Measurements from ENCODE around the gene NR1H2. TPM values are rescaled to one million over a fixed set of nuclear protein-coding genes. Genes with fewer than 3 reads are reported as not detected.

The NR1H2 gene
- total RNA-seq, 2 donors from 2014 or later = 51.1 to 61.2 TPM

DNA sequence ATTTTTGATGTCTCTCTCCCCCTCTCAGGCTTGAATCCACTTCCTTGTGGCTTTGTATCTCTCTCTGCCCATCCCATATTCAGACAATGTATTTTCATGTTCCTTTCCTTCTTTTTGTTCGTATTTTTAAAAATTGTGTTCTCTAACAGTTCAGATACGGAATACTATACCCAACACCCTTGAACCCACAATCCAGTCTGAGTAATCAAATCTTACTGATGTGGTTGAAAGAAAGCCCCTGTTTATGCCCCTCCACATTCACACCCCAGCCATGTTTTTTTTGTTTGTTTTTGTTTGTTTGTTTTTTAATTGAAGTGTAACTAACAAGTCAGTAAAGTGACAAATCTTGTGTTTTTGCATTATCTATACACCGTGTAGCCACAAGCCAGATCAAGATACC, 43.9 kb downstream of the NR1H2 start:
- Mint-ChIP-seq H3K9me3 (peaks cover 0 to 3% of the 10 kb centered on the region in 2 donors), H3K27ac (peak overlapping the region; percentile 6 to 63), H3K36me3 (peaks cover 11 to 12% of the 10 kb centered on the region in 2 donors)
- ATAC-seq (no peak), DNase-seq (ENCODE audit: low spot score in 2 of 2) (no peak)

GRCh38 chr19:50420808-50421207, 44.6 kb downstream of the NR1H2 start:
- peaks cover 0 to 3% of the 10 kb centered on the region in 2 donors for H3K9me3 Mint-ChIP-seq
- no peak for ATAC-seq
- peaks cover 11 to 12% of the 10 kb centered on the region in 2 donors for H3K36me3 Mint-ChIP-seq
- no peak for DNase-seq (ENCODE audit: low spot score in 2 of 2)
- H3K27ac Mint-ChIP-seq = peak overlapping the region in 1 of 2 donors; percentile 85

GRCh38 chr19:50422397-50423278, 46.4 kb downstream of the NR1H2 start:
- Mint-ChIP-seq H3K36me3 (peaks cover 11 to 12% of the 10 kb centered on the region in 2 donors), H3K9me3 (peaks cover 0 to 3% of the 10 kb centered on the region in 2 donors), H3K27ac (peak overlapping the region in 1 of 2 donors; percentile 73)
- no peak for DNase-seq (ENCODE audit: low spot score in 2 of 2)
- no peak for ATAC-seq

DNA sequence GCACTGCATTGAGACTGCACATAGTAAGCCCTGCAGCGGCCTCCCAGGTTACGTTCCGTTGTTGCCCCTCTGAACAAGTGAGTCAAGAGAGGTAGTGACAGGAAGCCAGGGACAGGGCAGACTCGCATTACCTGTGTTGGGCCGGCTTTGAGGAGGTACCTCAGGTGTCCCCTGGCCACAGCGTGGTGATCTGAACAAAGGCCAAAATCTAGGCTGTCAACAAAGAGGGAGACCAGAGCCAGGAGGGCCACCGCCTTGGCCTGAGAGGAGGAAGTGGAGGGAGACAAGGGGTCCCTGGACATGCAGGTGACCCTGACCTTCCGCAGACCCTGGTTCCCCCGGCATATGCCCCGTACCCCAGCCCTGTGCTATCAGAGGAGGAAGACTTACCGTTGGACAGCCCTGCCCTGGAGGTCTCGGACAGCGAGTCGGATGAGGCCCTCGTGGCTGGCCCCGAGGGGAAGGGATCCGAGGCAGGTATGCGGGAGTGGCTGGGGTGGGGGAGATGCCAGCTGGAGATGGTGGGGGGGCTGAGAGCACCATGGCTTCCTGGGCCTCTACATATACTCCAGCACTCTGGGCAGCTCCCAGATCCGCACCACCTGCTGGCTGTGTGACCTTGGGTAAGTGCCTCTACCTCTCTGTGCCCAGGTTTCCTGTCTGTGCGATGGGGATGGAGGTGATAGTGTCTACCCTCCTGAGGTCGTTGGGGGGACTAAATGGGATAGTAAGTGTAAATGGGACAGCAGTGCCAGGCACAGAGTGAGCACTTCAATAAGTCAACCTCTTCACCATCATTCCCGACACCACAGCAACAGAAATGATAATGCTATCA, 47.2 kb downstream of the NR1H2 start:
- H3K9me3 Mint-ChIP-seq = peaks cover 0 to 3% of the 10 kb centered on the region in 2 donors
- H3K36me3 Mint-ChIP-seq = peaks cover 11 to 12% of the 10 kb centered on the region in 2 donors
- H3K27ac Mint-ChIP-seq = peak overlapping the region in 1 of 2 donors; percentile 27
- ATAC-seq (no peak), DNase-seq (ENCODE audit: low spot score in 2 of 2) (no peak)

- Mint-ChIP-seq H3K9me3 (peaks cover 0 to 3% of the 10 kb centered on the region in 2 donors), H3K36me3 (peaks cover 4 to 5% of the 10 kb centered on the region in 2 donors)
- no peak for ATAC-seq
These were observed 49.3 kb downstream of the NR1H2 start for GRCh38 chr19:50425581-50425980.

DNA sequence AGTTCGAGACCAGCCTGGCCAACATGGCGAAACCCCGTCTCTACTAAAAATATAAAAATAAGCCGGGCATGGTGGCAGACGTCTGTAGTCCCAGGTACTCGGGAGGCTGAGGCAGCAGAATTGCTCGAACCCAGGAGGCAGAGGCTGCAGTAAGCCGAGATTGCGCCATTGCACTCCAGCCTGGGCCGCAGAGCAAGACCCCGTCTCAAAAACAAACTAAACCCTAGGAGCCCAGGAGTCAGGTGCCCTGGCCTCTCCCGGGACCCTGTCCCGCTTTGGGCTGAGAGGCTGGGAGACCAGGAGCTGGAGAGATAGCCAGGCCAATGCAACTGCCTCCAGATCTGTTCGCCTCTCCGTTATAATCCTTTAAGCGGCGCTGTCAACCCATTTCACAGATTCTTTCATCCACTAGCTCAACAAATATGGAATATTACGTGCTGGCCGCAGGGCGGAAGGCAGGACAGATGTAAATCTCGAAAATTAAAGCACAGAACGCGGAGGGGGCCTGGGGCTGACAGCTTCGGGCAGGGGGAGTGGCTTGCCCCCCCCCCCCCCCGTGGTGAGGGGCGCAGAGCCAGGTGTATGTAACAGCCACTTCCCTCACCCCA, 51.2 kb downstream of the NR1H2 start:
- Mint-ChIP-seq H3K36me3 (no peaks in the 10 kb centered on the region), H3K27ac (no peak overlapping the region), H3K9me3 (no peaks in the 10 kb centered on the region)
- no peak for ATAC-seq
- DNase-seq (ENCODE audit: low spot score in 2 of 2) = no peak

More at GRCh38 chr19:50425581-50425980, 49.3 kb downstream of the NR1H2 start:
- DNase-seq (ENCODE audit: low spot score in 2 of 2) = no peak
- no peak overlapping the region for H3K27ac Mint-ChIP-seq

GRCh38 chr19:50427997-50428425, 51.8 kb downstream of the NR1H2 start:
- H3K36me3 Mint-ChIP-seq = no peaks in the 10 kb centered on the region
- no peak overlapping the region for H3K27ac Mint-ChIP-seq
- no peaks in the 10 kb centered on the region for H3K9me3 Mint-ChIP-seq
- ATAC-seq (peak in 1 of 2 donors; percentile 13), DNase-seq (ENCODE audit: low spot score in 2 of 2) (no peak)

DNA sequence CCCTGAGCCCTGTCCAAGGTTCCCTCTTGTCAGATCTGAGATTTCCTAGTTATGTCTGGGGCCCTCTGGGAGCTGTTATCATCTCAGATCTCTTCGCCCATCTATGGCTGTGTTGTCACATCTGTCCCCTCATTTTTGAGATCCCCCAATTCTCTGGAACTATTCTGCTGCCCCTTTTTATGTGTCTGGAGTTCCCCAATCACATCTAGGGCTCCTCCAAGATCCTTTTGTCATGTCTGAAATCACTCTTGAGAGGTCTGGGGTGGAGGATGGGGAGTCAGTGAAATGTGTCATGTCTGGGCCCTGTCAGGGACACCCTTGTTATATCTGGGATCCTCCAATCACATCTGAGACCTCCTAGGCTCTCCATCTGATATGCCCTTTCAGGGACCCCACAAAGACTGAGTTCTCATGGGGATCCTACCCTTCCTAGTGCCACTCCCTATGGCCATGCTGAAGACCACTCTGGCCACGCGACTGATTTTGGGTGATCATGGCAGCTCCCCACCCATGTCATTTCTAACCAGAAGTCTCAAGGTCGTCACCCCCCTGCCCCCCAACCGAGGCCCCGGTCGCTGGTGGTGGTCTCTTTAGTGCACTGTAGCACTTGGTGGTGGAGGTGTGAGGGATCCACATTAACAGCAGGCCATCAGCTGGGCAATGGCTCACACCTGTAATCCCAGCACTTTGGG, 52.7 kb downstream of the NR1H2 start:
- Mint-ChIP-seq H3K36me3 (no peaks in the 10 kb centered on the region), H3K9me3 (no peaks in the 10 kb centered on the region), H3K27ac (peak overlapping the region in 1 of 2 donors; percentile 9)
- DNase-seq (ENCODE audit: low spot score in 2 of 2) = no peak
- ATAC-seq = no peak

DNA sequence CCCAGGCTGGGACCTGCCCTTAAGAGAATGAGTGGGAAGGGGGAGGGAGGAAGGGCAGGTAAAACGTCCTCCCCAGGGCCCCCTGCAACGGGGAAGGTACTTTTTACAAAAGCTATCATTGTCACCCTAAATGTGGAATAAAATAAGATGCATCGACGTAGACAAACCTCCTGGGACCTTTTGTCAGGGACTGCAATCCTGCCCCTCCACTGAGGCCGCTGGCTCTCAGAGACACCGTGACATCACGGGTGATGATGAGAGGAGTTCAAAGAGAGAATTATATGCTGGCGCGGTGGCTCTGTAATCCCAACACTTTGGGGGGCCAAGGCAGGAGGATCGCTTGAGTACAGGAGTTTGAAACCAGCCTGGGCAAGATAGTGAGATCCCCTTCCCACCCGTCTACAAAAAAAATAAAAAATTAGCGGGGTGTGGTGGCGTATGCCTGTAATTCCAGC, 54.7 kb downstream of the NR1H2 start:
- peak overlapping the region; percentile 29 to 82 for H3K27ac Mint-ChIP-seq

GRCh38 chr19:50431343-50432220, 55.3 kb downstream of the NR1H2 start:
- peak overlapping the region; percentile 82 to 94 for H3K27ac Mint-ChIP-seq
- H3K9me3 Mint-ChIP-seq = no peaks in the 10 kb centered on the region
- ATAC-seq = peak; percentile 97 to 98
- peak; percentile 90 to 97 for DNase-seq (ENCODE audit: low spot score in 2 of 2)
- H3K36me3 Mint-ChIP-seq = no peaks in the 10 kb centered on the region

More for the DNA sequence above, 54.7 kb downstream of the NR1H2 start:
- no peaks in the 10 kb centered on the region for H3K9me3 Mint-ChIP-seq
- no peak for DNase-seq (ENCODE audit: low spot score in 2 of 2)
- ATAC-seq = no peak
- no peaks in the 10 kb centered on the region for H3K36me3 Mint-ChIP-seq

DNA sequence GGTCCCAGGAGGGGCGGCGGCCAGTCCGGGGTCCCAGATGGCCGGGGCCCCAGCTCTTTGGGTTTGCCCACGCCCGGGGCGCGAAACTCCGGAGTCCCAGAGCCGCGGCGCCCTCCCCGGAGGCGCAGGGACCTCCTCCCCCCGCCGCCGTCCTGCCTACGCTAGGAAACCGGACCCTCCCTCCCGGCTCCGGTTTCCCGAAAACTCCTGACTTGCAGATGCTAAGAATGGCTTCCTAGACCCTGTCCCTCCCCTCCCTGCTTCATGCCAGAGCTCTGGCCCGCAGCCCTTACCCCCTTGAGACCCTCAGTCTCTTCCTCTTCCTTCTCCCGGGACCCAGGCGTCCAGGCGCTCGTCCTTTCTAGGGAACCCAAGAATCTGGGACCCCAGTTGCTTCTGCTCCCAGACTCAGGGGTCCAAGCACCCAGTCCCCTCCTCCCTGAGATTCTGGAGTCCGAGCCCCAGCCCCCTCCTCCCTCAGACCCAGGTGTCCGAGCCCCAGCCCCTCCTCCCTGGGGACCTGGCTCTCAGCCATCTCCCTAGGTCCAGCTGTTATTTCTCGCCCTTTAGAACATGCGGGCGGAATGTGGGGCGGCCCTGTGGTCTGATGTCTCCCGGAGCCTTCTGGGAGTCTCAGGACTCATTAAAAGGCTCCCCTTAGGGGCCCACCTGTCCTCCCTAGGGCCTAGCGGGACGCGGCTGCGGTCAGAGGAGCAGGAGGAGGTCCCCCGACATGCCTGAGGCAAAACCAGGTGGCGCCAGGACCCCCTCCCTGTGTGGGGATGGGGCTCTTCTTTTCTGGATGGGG, 56.2 kb downstream of the NR1H2 start, which contains the start of gene MYBPC2:
TSS of gene MYBPC2 (plus strand) at position 672 of the 808 bp plus-strand sequence. CDS start at position 734, 62 bp downstream.
- no peaks in the 10 kb centered on the region for H3K9me3 Mint-ChIP-seq
- ATAC-seq (no peak), DNase-seq (ENCODE audit: low spot score in 2 of 2) (no peak)
- peak within 1 kb of the TSS; percentile 82 to 94 for H3K27ac Mint-ChIP-seq
- no peaks in the 10 kb centered on the region for H3K36me3 Mint-ChIP-seq

Measured in activated naive CD4-positive, alpha-beta T cell treated with anti-CD3 and anti-CD28 coated beads, Interleukin-2, amount 50 U/mL, for 72 hours (primary cell).